ENCODE data around the gene FAM13C.
"Not testable (repeated sequence)": the region's sequence is repeated elsewhere in the genome, so short reads cannot be mapped to it uniquely, and the experiment has no call there.

The FAM13C gene

GRCh38 chr10:59223597-59223996, 138.8 kb downstream of the FAM13C start:
- not testable (repeated sequence) for DNase-seq

- no peak for DNase-seq
Measured at GRCh38 chr10:59222788-59223187, 139.6 kb downstream of the FAM13C start.

DNA sequence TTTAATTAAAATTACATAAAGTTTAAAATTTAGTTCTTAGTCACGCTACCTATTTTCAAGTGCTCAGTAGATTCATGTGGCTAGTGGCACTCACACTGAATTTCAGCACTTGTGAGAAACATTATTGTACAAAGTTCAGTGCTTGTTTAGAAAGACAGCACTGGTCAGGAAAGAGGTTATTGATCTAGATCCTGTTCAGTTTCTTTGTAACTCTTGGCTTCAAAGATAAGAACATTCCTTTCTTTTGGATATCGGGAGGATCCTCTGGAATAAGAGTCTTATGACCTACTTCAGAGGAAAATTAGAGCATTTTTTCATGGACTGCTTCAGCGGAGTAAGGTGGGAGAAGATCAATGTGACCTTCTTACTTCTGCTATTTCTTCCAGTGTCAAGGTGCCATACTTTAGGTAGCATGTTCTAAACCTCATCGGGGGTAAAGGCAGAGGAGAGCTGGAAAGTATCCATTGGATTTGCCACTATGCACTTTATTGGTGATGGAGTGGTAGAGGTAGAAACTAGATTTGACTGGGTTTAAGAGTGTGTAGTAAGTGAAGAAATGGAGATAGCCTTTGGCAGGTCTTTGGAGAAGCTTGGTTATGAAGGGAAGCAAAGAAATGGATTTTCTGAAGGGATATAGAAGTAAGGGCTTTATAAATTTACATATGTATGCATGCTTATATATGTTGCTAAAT, 146.0 kb downstream of the FAM13C start:
- no peak for DNase-seq

DNA sequence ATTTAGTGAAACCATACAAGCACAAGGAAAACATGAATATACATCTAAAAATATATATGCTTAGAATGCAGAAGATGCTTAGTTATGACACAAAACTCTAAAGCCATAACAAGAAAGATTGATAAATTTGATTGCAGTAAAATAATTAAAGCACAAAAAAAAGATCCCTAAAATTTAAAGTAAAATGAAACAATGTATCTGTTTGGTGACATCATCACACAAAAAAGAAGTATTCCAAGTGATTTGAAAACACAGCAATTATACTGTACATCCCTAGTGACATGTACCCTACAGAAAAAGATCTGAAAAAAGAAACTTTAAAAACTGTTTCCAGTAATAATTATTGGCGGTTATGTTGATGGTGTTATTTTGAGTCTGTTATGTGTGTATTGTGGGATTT, 148.2 kb downstream of the FAM13C start:
- no peak for DNase-seq

- DNase-seq: no peak
Measured at GRCh38 chr10:59212301-59212798, 150.0 kb downstream of the FAM13C start.

DNA sequence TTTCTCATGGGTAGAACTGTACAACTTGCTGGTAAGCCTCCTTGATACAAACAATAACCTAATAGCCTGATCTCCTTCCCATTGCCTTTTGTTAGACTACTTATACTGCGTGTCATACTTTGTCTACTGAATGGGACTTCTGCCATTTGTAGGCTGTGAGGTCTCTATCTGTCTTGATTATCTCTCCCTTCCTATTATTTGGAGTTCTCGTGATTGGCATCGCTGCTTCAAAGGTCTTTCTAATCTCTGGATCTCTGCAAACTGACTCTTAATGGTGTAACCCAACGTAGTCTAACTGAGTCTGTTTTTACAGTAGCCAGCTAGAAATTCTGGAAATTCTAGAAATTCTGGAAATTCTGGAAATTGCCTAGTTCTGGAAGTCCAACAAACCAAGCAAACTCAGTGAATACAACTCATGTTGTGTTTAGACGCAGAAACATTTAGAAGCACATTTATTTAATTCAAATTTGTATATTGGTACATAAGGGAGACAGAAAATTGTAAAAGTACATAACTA, 156.1 kb downstream of the FAM13C start:
- no peak for DNase-seq
